HepG2 (cell line): Measurements from ENCODE around the gene HYPK. TPM values are rescaled to one million over a fixed set of nuclear protein-coding genes. Genes with fewer than 3 reads are reported as not detected.

Source experiments
- JARID2 ChIP-seq: sonication (generic); formaldehyde crosslinking; IDR thresholded peaks from 2 replicates; pipeline ENCODE4 v1.8.1; 2023; ENCODE audit warnings: missing genetic modification reagents, inconsistent platforms; ENCODE audit not compliant: insufficient replicate concordance
- SRSF1 ChIP-seq: fragments of 200-400 bp; formaldehyde crosslinking; optimal IDR thresholded peaks from 2 replicates; pipeline ENCODE3; 2017; ENCODE audit warnings: mild to moderate bottlenecking, low read depth, low read length, moderate library complexity
- ZNF530 ChIP-seq: sonication (generic); formaldehyde crosslinking; IDR thresholded peaks from 2 replicates; pipeline ENCODE4 v1.5.0; 2020; ENCODE audit warnings: low read depth, mild to moderate bottlenecking, missing genetic modification reagents
- ZNF556 ChIP-seq: sonication (generic); formaldehyde crosslinking; IDR thresholded peaks from 2 replicates; pipeline ENCODE4 v1.4.0; 2020; ENCODE audit warnings: mild to moderate bottlenecking, missing genetic modification reagents, borderline replicate concordance
- ZNF644 ChIP-seq: IDR thresholded peaks from 2 replicates; pipeline ENCODE4 v1.6.1; 2016; ENCODE audit warnings: low read depth
- ZNF772 ChIP-seq: sonication (generic); formaldehyde crosslinking; IDR thresholded peaks from 2 replicates; pipeline ENCODE4 v1.5.0; 2020; ENCODE audit warnings: mild to moderate bottlenecking, missing genetic modification reagents
- polyA plus RNA-seq, 8 experiments: library from polyadenylated mRNA; depleted of rRNA in 3 of 8; stranded (reverse) in 7 of 8; unstranded in 1 of 8; fragments of >200 nt; fragmentation: Illumina TruSeq in 4 of 8; extraction: Trizol in 4 of 8; gene quantifications; 2 replicates each; pipeline versions ENCODE4 v1.2.1 to v1.2.3, GENCODE V29; 2011 to 2016; ENCODE audit warnings: low read depth in 4 of 8, missing spikeins in 1 of 8, mixed read lengths in 1 of 8; ENCODE audit not compliant: insufficient read depth in 1 of 8
- total RNA-seq, 5 experiments: library from RNA; depleted of rRNA; stranded (reverse); fragments of >200 nt; fragmentation: Illumina TruSeq; extraction: Trizol; gene quantifications; 2 replicates each; pipeline ENCODE4 v1.2.3, GENCODE V29; 2016; ENCODE audit warnings: low read depth in 1 of 5
- TF ChIP-seq, protein P1 (sequence below): sonication (generic); formaldehyde crosslinking; IDR thresholded peaks from 2 replicates; pipeline ENCODE4 v1.4.0; 2020; ENCODE audit warnings: missing genetic modification reagents
- TF ChIP-seq, protein P2 (sequence below): sonication (generic); formaldehyde crosslinking; IDR thresholded peaks from 2 replicates; pipeline ENCODE4 v1.4.0; 2020; ENCODE audit warnings: missing genetic modification reagents, borderline replicate concordance
- TF ChIP-seq, protein P3 (sequence below): sonication (generic); formaldehyde crosslinking; IDR thresholded peaks from 2 replicates; pipeline ENCODE4 v1.8.1; 2023; ENCODE audit warnings: mild to moderate bottlenecking, missing genetic modification reagents, borderline replicate concordance
- TF ChIP-seq, protein P4 (sequence below): sonication (generic); formaldehyde crosslinking; IDR thresholded peaks from 2 replicates; pipeline ENCODE4 v1.5.0; 2020; ENCODE audit warnings: mild to moderate bottlenecking, missing genetic modification reagents, borderline replicate concordance
- TF ChIP-seq, protein P5 (sequence below): sonication (generic); formaldehyde crosslinking; IDR thresholded peaks from 2 replicates; pipeline ENCODE4 v1.4.0; 2020; ENCODE audit warnings: missing genetic modification reagents

HYPK gene
- total and polyA plus RNA-seq, 2 of the 13 experiments (the other 11 are each of a cell fraction or from before 2014, with no cell fraction given) = 13.5 to 16.5 TPM

DNA sequence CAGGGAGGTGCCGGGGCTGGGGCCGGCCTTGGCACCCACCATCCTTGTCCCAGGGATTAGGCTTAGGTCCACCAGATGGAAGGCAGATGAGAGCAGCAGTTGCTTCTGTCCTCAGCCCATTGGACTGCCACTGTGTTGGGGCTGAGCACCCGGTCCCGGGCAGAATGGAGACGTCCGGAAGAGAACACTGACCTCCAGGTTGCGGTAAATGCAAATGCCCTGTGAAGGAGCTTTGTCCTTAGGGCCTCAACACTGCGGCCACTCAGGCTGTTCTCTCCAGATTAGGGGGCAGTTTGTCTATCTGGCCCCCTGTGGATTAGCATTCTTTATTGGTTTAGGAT, 484 bp upstream of the HYPK start, which contains the start of gene SERINC4 (continued):
- TF ChIP-seq, protein P1, sequence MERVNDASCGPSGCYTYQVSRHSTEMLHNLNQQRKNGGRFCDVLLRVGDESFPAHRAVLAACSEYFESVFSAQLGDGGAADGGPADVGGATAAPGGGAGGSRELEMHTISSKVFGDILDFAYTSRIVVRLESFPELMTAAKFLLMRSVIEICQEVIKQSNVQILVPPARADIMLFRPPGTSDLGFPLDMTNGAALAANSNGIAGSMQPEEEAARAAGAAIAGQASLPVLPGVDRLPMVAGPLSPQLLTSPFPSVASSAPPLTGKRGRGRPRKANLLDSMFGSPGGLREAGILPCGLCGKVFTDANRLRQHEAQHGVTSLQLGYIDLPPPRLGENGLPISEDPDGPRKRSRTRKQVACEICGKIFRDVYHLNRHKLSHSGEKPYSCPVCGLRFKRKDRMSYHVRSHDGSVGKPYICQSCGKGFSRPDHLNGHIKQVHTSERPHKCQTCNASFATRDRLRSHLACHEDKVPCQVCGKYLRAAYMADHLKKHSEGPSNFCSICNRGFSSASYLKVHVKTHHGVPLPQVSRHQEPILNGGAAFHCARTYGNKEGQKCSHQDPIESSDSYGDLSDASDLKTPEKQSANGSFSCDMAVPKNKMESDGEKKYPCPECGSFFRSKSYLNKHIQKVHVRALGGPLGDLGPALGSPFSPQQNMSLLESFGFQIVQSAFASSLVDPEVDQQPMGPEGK (CRISPR knock-in tag) = no peak; the same call in 1 of the 2 replicates
- TF ChIP-seq JARID2 (CRISPR knock-in tag) (no peak), ZNF772 (CRISPR knock-in tag) (0 out of 2 replicates have a peak, but pooled peaks have one; percentile 11), SRSF1 (no peak), ZNF530 (CRISPR knock-in tag) (no peak), ZNF644 (CRISPR knock-in tag) (no peak), ZNF556 (CRISPR knock-in tag) (no peak)
- TF ChIP-seq, protein P2, sequence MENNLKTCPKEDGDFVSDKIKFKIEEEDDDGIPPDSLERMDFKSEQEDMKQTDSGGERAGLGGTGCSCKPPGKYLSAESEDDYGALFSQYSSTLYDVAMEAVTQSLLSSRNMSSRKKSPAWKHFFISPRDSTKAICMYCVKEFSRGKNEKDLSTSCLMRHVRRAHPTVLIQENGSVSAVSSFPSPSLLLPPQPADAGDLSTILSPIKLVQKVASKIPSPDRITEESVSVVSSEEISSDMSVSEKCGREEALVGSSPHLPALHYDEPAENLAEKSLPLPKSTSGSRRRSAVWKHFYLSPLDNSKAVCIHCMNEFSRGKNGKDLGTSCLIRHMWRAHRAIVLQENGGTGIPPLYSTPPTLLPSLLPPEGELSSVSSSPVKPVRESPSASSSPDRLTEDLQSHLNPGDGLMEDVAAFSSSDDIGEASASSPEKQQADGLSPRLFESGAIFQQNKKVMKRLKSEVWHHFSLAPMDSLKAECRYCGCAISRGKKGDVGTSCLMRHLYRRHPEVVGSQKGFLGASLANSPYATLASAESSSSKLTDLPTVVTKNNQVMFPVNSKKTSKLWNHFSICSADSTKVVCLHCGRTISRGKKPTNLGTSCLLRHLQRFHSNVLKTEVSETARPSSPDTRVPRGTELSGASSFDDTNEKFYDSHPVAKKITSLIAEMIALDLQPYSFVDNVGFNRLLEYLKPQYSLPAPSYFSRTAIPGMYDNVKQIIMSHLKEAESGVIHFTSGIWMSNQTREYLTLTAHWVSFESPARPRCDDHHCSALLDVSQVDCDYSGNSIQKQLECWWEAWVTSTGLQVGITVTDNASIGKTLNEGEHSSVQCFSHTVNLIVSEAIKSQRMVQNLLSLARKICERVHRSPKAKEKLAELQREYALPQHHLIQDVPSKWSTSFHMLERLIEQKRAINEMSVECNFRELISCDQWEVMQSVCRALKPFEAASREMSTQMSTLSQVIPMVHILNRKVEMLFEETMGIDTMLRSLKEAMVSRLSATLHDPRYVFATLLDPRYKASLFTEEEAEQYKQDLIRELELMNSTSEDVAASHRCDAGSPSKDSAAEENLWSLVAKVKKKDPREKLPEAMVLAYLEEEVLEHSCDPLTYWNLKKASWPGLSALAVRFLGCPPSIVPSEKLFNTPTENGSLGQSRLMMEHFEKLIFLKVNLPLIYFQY (CRISPR knock-in tag) = no peak
- TF ChIP-seq, protein P3, sequence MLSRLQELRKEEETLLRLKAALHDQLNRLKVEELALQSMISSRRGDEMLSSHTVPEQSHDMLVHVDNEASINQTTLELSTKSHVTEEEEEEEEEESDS (CRISPR knock-in tag) = no peak
- TF ChIP-seq, protein P4, sequence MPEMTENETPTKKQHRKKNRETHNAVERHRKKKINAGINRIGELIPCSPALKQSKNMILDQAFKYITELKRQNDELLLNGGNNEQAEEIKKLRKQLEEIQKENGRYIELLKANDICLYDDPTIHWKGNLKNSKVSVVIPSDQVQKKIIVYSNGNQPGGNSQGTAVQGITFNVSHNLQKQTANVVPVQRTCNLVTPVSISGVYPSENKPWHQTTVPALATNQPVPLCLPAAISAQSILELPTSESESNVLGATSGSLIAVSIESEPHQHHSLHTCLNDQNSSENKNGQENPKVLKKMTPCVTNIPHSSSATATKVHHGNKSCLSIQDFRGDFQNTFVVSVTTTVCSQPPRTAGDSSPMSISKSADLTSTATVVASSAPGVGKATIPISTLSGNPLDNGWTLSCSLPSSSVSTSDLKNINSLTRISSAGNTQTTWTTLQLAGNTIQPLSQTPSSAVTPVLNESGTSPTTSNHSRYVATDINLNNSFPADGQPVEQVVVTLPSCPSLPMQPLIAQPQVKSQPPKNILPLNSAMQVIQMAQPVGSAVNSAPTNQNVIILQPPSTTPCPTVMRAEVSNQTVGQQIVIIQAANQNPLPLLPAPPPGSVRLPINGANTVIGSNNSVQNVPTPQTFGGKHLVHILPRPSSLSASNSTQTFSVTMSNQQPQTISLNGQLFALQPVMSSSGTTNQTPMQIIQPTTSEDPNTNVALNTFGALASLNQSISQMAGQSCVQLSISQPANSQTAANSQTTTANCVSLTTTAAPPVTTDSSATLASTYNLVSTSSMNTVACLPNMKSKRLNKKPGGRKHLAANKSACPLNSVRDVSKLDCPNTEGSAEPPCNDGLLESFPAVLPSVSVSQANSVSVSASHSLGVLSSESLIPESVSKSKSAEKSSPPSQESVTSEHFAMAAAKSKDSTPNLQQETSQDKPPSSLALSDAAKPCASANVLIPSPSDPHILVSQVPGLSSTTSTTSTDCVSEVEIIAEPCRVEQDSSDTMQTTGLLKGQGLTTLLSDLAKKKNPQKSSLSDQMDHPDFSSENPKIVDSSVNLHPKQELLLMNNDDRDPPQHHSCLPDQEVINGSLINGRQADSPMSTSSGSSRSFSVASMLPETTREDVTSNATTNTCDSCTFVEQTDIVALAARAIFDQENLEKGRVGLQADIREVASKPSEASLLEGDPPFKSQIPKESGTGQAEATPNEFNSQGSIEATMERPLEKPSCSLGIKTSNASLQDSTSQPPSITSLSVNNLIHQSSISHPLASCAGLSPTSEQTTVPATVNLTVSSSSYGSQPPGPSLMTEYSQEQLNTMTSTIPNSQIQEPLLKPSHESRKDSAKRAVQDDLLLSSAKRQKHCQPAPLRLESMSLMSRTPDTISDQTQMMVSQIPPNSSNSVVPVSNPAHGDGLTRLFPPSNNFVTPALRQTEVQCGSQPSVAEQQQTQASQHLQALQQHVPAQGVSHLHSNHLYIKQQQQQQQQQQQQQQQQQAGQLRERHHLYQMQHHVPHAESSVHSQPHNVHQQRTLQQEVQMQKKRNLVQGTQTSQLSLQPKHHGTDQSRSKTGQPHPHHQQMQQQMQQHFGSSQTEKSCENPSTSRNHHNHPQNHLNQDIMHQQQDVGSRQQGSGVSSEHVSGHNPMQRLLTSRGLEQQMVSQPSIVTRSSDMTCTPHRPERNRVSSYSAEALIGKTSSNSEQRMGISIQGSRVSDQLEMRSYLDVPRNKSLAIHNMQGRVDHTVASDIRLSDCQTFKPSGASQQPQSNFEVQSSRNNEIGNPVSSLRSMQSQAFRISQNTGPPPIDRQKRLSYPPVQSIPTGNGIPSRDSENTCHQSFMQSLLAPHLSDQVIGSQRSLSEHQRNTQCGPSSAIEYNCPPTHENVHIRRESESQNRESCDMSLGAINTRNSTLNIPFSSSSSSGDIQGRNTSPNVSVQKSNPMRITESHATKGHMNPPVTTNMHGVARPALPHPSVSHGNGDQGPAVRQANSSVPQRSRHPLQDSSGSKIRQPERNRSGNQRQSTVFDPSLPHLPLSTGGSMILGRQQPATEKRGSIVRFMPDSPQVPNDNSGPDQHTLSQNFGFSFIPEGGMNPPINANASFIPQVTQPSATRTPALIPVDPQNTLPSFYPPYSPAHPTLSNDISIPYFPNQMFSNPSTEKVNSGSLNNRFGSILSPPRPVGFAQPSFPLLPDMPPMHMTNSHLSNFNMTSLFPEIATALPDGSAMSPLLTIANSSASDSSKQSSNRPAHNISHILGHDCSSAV (CRISPR knock-in tag) = no peak
- TF ChIP-seq, protein P5, sequence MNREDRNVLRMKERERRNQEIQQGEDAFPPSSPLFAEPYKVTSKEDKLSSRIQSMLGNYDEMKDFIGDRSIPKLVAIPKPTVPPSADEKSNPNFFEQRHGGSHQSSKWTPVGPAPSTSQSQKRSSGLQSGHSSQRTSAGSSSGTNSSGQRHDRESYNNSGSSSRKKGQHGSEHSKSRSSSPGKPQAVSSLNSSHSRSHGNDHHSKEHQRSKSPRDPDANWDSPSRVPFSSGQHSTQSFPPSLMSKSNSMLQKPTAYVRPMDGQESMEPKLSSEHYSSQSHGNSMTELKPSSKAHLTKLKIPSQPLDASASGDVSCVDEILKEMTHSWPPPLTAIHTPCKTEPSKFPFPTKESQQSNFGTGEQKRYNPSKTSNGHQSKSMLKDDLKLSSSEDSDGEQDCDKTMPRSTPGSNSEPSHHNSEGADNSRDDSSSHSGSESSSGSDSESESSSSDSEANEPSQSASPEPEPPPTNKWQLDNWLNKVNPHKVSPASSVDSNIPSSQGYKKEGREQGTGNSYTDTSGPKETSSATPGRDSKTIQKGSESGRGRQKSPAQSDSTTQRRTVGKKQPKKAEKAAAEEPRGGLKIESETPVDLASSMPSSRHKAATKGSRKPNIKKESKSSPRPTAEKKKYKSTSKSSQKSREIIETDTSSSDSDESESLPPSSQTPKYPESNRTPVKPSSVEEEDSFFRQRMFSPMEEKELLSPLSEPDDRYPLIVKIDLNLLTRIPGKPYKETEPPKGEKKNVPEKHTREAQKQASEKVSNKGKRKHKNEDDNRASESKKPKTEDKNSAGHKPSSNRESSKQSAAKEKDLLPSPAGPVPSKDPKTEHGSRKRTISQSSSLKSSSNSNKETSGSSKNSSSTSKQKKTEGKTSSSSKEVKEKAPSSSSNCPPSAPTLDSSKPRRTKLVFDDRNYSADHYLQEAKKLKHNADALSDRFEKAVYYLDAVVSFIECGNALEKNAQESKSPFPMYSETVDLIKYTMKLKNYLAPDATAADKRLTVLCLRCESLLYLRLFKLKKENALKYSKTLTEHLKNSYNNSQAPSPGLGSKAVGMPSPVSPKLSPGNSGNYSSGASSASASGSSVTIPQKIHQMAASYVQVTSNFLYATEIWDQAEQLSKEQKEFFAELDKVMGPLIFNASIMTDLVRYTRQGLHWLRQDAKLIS = no peak
